ENCODE data around the gene TTC12.

TTC12 gene

DNA sequence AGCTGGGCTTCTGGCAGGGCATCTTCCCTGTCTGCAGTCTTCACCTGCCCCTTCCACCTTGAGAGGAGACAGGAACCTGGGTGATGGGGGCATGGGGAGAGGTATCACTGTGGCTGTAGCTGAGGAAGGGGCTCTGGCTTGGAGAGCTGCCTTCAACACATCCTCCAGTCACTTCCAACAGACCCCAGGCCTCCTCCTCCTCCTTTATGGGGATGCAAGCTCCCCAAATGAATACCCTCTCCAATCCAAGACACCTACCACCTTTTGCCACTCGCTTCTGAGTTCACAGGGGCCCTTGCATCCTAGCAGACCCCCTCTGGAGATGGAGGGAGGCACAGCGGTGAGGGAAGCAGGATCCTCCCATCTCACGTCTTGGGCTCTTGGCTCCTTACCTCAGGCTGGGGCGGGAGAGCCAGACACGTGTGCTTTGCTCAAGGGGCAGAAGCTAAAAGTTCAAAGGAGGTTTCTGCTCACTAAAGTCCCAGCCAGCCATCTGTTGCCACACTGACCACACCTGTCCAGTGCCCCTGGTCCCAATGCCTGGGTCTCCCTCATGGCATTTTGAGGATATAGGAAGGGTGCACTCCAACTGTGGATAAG, 86.3 kb downstream of the TTC12 start:
- WGBS (ENCODE audit: insufficient coverage, insufficient read length), result no CpG with 5 or more reads among the region's 5 CpGs
- no peaks in the 10 kb centered on the region for H3K36me3 ChIP-seq (ENCODE audit: control insufficient read depth, insufficient read depth, low read length)
- no peak for DNase-seq (ENCODE audit: low read depth, low spot score)
- 0 out of 2 replicates have a peak, but pooled peaks cover 2% of the 10 kb centered on the region for H3K4me1 ChIP-seq (ENCODE audit: control insufficient read depth, insufficient read depth, low read length)
- no peak overlapping the region for H3K27ac ChIP-seq (ENCODE audit: low read length)
- no peaks in the 10 kb centered on the region for H3K27me3 ChIP-seq (ENCODE audit: control insufficient read depth, insufficient read depth, low read length)
- no peak overlapping the region for H3K4me3 ChIP-seq (ENCODE audit: low read length)
- H3K9me3 ChIP-seq (ENCODE audit: control insufficient read depth, insufficient read depth, low read length), result no peaks in the 10 kb centered on the region

DNA sequence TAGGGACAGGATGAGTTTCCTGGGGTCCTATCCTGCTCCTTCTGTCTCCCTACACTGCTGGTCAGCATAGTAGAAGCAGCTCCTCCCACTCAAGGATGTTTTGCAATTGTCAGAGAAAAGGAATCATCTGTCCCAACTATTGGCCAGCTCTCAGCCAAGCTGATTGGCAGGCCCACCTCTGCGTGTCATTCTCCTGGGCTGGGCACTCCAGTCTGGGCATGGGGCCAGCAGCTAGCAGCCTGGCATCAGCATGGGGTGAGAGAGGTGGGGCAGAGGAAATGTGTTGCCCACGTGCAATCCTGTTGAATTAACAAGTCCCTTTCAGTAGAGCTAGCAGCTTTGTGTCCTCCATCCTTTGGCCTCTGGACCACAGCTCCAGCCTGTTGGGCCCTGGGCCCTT, 87.3 kb downstream of the TTC12 start:
- WGBS (ENCODE audit: insufficient coverage, insufficient read length), result no CpG with 5 or more reads among the region's 2 CpGs
- DNase-seq (ENCODE audit: low read depth, low spot score), result no peak
- Histone ChIP-seq H3K4me1 (ENCODE audit: control insufficient read depth, insufficient read depth, low read length) (0 out of 2 replicates have a peak, but pooled peaks cover 2% of the 10 kb centered on the region), H3K4me3 (ENCODE audit: low read length) (no peak overlapping the region), H3K36me3 (ENCODE audit: control insufficient read depth, insufficient read depth, low read length) (no peaks in the 10 kb centered on the region), H3K27me3 (ENCODE audit: control insufficient read depth, insufficient read depth, low read length) (no peaks in the 10 kb centered on the region), H3K27ac (ENCODE audit: low read length) (no peak overlapping the region), H3K9me3 (ENCODE audit: control insufficient read depth, insufficient read depth, low read length) (no peaks in the 10 kb centered on the region)

DNA sequence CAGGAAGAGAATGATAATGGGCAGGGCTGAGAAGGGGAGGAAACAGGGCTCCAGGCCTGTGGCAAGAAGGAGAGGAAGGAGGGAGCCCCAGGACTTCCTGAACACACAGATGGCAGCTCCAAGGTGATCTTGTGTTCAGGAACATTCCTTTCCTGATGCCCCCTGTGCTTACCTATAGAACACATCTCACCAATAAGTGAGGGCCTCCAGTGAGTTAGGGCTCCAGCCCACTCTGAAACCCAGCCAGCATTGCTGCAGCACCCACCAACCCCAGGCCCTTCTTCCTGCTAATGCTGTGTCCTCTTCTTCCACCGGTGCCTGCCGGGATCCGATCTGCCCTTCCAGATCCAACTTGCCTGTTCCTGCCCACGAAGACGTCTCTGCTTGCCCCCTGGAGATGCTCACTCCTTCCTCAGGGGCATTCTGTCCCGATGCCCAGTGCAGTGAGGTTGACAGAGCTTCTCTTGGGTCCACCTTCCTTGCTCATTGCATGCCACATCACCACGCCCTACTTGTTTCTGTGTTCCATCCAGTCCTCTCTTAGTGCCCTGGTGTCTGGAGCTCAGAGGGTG, 90.6 kb downstream of the TTC12 start:
- H3K4me1 ChIP-seq (ENCODE audit: control insufficient read depth, insufficient read depth, low read length), result no peaks in the 10 kb centered on the region
- no peaks in the 10 kb centered on the region for H3K36me3 ChIP-seq (ENCODE audit: control insufficient read depth, insufficient read depth, low read length)
- no peak overlapping the region for H3K4me3 ChIP-seq (ENCODE audit: low read length)
- H3K27ac ChIP-seq (ENCODE audit: low read length), result no peak overlapping the region
- no peak for DNase-seq (ENCODE audit: low read depth, low spot score)
- no peaks in the 10 kb centered on the region for H3K27me3 ChIP-seq (ENCODE audit: control insufficient read depth, insufficient read depth, low read length)
- no CpG with 5 or more reads among the region's 7 CpGs for WGBS (ENCODE audit: insufficient coverage, insufficient read length)
- H3K9me3 ChIP-seq (ENCODE audit: control insufficient read depth, insufficient read depth, low read length), result no peaks in the 10 kb centered on the region

DNA sequence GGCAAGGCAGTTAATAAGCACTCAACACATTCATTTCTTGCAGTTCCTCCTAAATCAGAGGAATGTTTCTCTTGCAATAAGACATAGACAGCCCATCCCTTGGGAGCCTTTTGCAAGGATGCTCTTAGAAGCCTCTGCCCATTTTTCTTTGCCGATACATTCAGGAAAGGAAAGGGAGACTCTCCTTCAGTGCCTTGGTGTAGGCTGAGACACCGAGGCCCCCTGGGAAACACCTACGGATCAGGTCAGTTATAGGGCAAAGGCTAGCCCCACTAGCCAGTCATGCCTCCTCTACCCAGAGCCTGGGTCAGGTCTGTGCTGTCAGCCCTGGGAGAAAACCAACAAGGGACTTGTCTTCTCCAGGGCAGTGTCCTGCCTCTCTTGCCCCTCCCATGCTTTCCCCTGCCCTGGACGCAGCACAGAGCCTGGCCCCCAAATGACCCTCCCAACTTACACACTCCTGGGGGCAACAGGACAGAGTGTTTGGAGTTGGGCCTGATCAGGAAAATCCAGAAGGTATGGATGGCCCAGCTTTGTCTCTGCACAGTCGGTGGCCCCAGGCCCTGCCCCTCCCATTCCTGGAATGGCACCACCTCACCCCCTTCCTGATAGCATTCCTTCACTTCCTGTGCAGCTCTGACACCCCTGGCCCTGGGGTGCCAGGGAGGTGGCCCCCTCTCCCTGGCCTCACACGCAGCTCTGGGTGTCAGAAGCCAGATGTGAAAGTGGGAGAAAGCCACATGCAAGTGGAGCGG, 91.5 kb downstream of the TTC12 start:
- Histone ChIP-seq H3K36me3 (ENCODE audit: control insufficient read depth, insufficient read depth, low read length) (no peaks in the 10 kb centered on the region), H3K9me3 (ENCODE audit: control insufficient read depth, insufficient read depth, low read length) (no peaks in the 10 kb centered on the region), H3K27ac (ENCODE audit: low read length) (no peak overlapping the region), H3K27me3 (ENCODE audit: control insufficient read depth, insufficient read depth, low read length) (no peaks in the 10 kb centered on the region), H3K4me1 (ENCODE audit: control insufficient read depth, insufficient read depth, low read length) (no peaks in the 10 kb centered on the region), H3K4me3 (ENCODE audit: low read length) (no peak overlapping the region)
- no CpG with 5 or more reads among the region's 7 CpGs for WGBS (ENCODE audit: insufficient coverage, insufficient read length)
- DNase-seq (ENCODE audit: low read depth, low spot score), result no peak

DNA sequence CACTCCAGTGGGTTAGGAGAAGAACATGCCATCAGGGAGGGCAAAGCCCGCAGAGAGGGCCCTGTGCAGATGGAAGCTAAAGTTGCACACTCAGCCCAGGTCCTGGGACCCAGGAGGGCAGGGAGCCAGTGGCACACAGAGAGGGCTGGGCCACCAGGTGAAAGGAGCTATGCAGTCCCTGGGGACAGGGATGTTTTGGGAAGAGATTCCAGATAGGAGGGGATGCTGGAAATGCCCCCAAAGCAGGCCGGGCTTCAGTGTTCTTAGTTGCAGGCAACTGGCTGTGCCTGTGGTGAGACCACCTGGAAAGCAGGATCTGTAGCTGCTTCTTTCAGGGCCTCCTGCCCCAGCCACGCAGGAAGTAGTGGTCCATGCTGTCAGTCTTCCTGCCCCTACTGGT, 92.8 kb downstream of the TTC12 start:
- Histone ChIP-seq H3K27ac (ENCODE audit: low read length) (no peak overlapping the region), H3K4me3 (ENCODE audit: low read length) (no peak overlapping the region), H3K27me3 (ENCODE audit: control insufficient read depth, insufficient read depth, low read length) (no peaks in the 10 kb centered on the region), H3K36me3 (ENCODE audit: control insufficient read depth, insufficient read depth, low read length) (no peaks in the 10 kb centered on the region), H3K4me1 (ENCODE audit: control insufficient read depth, insufficient read depth, low read length) (no peaks in the 10 kb centered on the region), H3K9me3 (ENCODE audit: control insufficient read depth, insufficient read depth, low read length) (no peaks in the 10 kb centered on the region)
- no peak for DNase-seq (ENCODE audit: low read depth, low spot score)
- no CpG with 5 or more reads among the region's 3 CpGs for WGBS (ENCODE audit: insufficient coverage, insufficient read length)

DNA sequence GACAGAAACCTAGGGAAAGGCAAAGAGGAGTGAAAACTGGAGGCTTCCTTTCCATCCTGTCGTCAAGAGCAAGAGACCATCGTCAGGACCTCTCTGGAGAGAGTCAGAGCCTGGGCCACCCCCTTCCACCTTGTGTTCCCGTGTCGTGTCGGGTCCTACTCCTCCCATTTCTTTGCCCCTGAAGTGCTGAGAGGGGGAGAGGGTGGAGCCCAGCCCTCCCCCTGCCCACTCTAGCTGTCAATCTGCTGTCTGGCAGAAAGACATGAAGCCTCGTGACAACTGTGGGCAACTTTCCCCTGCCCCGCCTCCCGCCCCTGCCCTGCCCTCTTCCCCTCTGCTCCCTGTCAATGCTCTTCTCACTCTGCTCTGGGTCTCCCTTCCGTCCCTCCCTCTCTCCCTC, 93.8 kb downstream of the TTC12 start:
- Histone ChIP-seq H3K36me3 (ENCODE audit: control insufficient read depth, insufficient read depth, low read length) (no peaks in the 10 kb centered on the region), H3K4me1 (ENCODE audit: control insufficient read depth, insufficient read depth, low read length) (no peaks in the 10 kb centered on the region), H3K27me3 (ENCODE audit: control insufficient read depth, insufficient read depth, low read length) (no peaks in the 10 kb centered on the region), H3K4me3 (ENCODE audit: low read length) (no peak overlapping the region), H3K9me3 (ENCODE audit: control insufficient read depth, insufficient read depth, low read length) (no peaks in the 10 kb centered on the region), H3K27ac (ENCODE audit: low read length) (no peak overlapping the region)
- no peak for DNase-seq (ENCODE audit: low read depth, low spot score)
- WGBS (ENCODE audit: insufficient coverage, insufficient read length), result no CpG with 5 or more reads among the region's 9 CpGs

DNA sequence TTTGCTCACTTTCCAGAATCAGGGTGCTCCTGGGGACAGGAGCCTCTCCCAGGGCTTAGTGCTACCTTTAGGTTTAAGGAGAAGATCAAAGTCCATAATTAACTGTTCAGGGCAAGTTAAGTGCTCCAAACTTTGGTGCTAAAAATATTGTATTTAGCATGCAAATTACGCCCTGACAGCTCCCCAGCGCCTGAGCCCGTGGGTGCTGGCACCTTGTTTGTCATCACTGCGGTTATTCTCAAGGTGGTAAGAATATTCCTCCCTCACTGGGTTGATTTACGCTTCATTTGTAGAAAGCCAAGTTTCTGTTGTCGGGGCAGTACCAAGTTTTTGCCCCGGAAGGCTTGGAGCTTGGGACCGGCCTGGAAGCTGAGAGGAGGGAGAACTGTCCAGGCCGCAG, 94.5 kb downstream of the TTC12 start:
- no peak overlapping the region for H3K27ac ChIP-seq (ENCODE audit: low read length)

DNA sequence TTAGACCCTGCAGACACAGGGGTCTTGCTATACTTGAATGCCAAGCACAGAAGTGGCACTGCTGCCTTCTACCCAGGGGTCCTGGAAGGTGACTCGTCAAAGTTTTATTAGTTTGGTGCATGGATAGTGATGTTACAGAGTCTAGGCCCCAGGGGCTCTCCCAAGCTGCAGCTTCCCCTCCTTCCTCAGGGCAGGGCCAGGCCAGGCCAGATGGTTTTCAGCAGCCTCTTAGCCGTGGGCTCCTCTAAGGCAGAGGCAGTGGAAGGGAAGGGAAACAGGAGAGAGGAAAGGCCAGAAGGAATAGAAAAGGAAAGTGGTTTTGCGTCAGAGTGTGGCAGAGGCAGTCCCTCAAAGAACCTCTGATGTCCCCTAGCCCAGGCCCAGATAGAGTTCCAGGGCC, 95.1 kb downstream of the TTC12 start:
- Histone ChIP-seq H3K4me3 (ENCODE audit: low read length) (no peak overlapping the region), H3K36me3 (ENCODE audit: control insufficient read depth, insufficient read depth, low read length) (no peaks in the 10 kb centered on the region), H3K27ac (ENCODE audit: low read length) (no peak overlapping the region), H3K27me3 (ENCODE audit: control insufficient read depth, insufficient read depth, low read length) (no peaks in the 10 kb centered on the region), H3K9me3 (ENCODE audit: control insufficient read depth, insufficient read depth, low read length) (no peaks in the 10 kb centered on the region), H3K4me1 (ENCODE audit: control insufficient read depth, insufficient read depth, low read length) (no peaks in the 10 kb centered on the region)
- no CpG with 5 or more reads among the region's 3 CpGs for WGBS (ENCODE audit: insufficient coverage, insufficient read length)
- DNase-seq (ENCODE audit: low read depth, low spot score), result no peak

More for the DNA sequence above, 94.5 kb downstream of the TTC12 start:
- H3K27me3 ChIP-seq (ENCODE audit: control insufficient read depth, insufficient read depth, low read length), result no peaks in the 10 kb centered on the region
- WGBS (ENCODE audit: insufficient coverage, insufficient read length), result no CpG with 5 or more reads among the region's 9 CpGs
- no peak for DNase-seq (ENCODE audit: low read depth, low spot score)
- H3K4me1 ChIP-seq (ENCODE audit: control insufficient read depth, insufficient read depth, low read length), result no peaks in the 10 kb centered on the region
- H3K9me3 ChIP-seq (ENCODE audit: control insufficient read depth, insufficient read depth, low read length), result no peaks in the 10 kb centered on the region
- H3K36me3 ChIP-seq (ENCODE audit: control insufficient read depth, insufficient read depth, low read length), result no peaks in the 10 kb centered on the region
- H3K4me3 ChIP-seq (ENCODE audit: low read length), result no peak overlapping the region

DNA sequence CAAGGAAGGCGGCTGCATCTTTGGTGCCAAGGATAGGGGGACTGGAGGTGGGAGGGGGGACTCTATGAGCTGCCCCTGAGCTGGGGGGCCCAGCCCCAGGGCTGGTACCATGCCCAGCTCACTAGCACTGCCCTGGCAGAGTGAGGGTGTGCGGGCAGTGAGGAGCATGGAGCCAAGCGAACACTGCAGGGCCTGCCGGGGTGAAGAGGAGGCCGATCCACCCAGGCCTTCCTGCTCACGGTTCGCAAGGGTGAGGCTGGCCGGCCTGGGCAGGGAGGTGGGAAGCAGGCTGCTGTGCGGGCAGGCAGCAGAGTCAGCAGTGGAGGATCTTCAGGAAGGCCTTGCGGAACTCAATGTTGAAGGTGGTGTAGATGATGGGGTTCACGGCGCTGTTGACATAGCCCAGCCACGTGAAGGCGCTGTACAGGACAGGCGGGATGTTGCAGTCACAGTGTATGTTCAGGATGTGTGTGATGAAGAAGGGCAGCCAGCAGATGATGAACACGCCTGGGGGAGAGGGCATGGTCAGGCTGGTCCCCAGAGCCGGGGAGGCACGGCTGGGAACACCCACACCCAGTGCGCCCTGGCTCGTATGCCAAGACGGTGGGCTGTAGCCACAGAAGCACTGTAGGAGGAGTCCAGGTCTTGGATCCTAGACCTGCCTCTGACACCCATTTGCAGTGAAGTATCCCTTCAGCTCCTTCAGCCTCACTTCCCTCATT, 96.2 kb downstream of the TTC12 start:
- Histone ChIP-seq H3K27ac (ENCODE audit: low read length) (no peak overlapping the region), H3K9me3 (ENCODE audit: control insufficient read depth, insufficient read depth, low read length) (no peaks in the 10 kb centered on the region), H3K4me3 (ENCODE audit: low read length) (no peak overlapping the region; the same call in 1 of the 2 replicates), H3K4me1 (ENCODE audit: control insufficient read depth, insufficient read depth, low read length) (no peaks in the 10 kb centered on the region), H3K27me3 (ENCODE audit: control insufficient read depth, insufficient read depth, low read length) (no peaks in the 10 kb centered on the region), H3K36me3 (ENCODE audit: control insufficient read depth, insufficient read depth, low read length) (no peaks in the 10 kb centered on the region)
- no peak for DNase-seq (ENCODE audit: low read depth, low spot score)
- WGBS (ENCODE audit: insufficient coverage, insufficient read length), result no CpG with 5 or more reads among the region's 21 CpGs

DNA sequence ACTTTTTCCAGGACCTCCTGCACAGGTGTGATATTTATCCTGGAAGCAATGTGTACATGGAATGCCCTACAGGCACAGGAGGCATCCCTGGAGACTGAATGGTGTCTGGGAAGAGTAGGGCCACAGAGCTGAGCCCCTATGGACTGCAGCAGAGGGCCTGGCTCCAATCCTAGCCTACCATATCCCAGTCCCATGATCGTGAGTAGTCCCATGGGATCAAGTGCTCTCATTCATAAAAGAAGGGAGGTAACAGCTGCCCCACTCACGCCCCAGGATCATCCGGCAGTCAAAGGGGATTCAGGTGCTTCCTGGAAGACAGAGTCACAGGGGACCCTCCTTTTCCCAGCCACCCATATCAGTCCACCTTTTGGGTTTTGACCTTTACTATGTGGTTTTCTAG, 97.2 kb downstream of the TTC12 start:
- H3K27me3 ChIP-seq (ENCODE audit: control insufficient read depth, insufficient read depth, low read length), result no peaks in the 10 kb centered on the region
- no CpG with 5 or more reads among the region's 3 CpGs for WGBS (ENCODE audit: insufficient coverage, insufficient read length)
- no peak for DNase-seq (ENCODE audit: low read depth, low spot score)
- H3K4me1 ChIP-seq (ENCODE audit: control insufficient read depth, insufficient read depth, low read length), result no peaks in the 10 kb centered on the region
- H3K36me3 ChIP-seq (ENCODE audit: control insufficient read depth, insufficient read depth, low read length), result no peaks in the 10 kb centered on the region
- H3K9me3 ChIP-seq (ENCODE audit: control insufficient read depth, insufficient read depth, low read length), result no peaks in the 10 kb centered on the region
- H3K27ac ChIP-seq (ENCODE audit: low read length), result no peak overlapping the region
- no peak overlapping the region for H3K4me3 ChIP-seq (ENCODE audit: low read length)

Measured in iPS DF 6.9 (cell line).